Measurements from ENCODE around the gene KCTD16.

DNA sequence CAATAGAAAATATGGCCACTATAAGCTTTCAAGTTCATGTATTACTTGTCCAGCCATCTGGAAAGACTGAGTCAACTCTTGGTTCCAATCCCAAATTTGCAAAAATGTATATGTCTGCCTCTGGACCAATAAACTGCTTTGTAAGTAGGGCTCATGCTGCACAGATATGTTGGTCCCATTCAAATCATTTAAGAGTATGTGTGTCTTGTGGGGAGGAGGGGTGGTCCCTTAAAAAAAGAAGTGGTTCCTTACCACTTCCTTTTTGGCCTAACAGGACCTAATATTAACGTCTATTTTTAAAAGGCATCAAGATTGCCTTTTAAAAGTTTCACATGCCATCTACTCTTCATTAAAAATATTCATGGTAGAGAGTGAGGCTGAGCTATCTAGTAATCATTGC is 214.9 kb downstream of the KCTD16 start:
- TF ChIP-seq NR3C1 (IDR thresholded peaks at IDR 0.05) (no peak), RAD21 (conservative IDR thresholded peaks at IDR 0.05 in 1 of 2, IDR thresholded peaks at IDR 0.05 in 1 of 2) (no peak), POLR2A (IDR thresholded peaks at IDR 0.05; ENCODE audit: low read length) (no peak), RFX5 (IDR thresholded peaks at IDR 0.05) (no peak), EP300 (IDR thresholded peaks at IDR 0.05) (no peak), REST (IDR thresholded peaks at IDR 0.05) (no peak), HDAC2 (IDR thresholded peaks at IDR 0.05) (no peak), CHD2 (IDR thresholded peaks at IDR 0.05; ENCODE audit: low read length, partially characterized antibody) (no peak), CBX8 (IDR thresholded peaks at IDR 0.05) (no peak), POLR2AphosphoS2 (conservative IDR thresholded peaks at IDR 0.05; ENCODE audit: low read length) (no peak), CEBPB (IDR thresholded peaks at IDR 0.05) (no peak), KDM1A (IDR thresholded peaks at IDR 0.05; ENCODE audit: low read depth) (no peak)
- TF ChIP-seq, protein P1, sequence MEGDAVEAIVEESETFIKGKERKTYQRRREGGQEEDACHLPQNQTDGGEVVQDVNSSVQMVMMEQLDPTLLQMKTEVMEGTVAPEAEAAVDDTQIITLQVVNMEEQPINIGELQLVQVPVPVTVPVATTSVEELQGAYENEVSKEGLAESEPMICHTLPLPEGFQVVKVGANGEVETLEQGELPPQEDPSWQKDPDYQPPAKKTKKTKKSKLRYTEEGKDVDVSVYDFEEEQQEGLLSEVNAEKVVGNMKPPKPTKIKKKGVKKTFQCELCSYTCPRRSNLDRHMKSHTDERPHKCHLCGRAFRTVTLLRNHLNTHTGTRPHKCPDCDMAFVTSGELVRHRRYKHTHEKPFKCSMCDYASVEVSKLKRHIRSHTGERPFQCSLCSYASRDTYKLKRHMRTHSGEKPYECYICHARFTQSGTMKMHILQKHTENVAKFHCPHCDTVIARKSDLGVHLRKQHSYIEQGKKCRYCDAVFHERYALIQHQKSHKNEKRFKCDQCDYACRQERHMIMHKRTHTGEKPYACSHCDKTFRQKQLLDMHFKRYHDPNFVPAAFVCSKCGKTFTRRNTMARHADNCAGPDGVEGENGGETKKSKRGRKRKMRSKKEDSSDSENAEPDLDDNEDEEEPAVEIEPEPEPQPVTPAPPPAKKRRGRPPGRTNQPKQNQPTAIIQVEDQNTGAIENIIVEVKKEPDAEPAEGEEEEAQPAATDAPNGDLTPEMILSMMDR (IDR thresholded peaks at IDR 0.05), result no peak
- TF ChIP-seq, protein P2, sequence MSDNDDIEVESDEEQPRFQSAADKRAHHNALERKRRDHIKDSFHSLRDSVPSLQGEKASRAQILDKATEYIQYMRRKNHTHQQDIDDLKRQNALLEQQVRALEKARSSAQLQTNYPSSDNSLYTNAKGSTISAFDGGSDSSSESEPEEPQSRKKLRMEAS (IDR thresholded peaks at IDR 0.05), result no peak
